Keratinocyte (primary cell): ENCODE measurements around the gene IL36RN.

Source experiments
- EZH2 ChIP-seq: IDR thresholded peaks from one replicate; pipeline ENCODE4 v1.6.1; 2012; ENCODE audit warnings: inconsistent platforms, mild to moderate bottlenecking, low read length, moderate library complexity
- TF ChIP-seq, protein P1 (sequence below), 3 experiments: IDR thresholded peaks in 1 of 3; conservative IDR thresholded peaks in 1 of 3; optimal IDR thresholded peaks in 1 of 3; 2 replicates in 2 of 3; 3 replicates in 1 of 3; pipeline versions ENCODE3 to v1.5.1; 2011; ENCODE audit warnings: low read length in 3 of 3, mild to moderate bottlenecking in 3 of 3, moderate library complexity in 2 of 3, control low read depth in 1 of 3, inconsistent platforms in 1 of 3; ENCODE audit not compliant: insufficient read depth in 2 of 3; ENCODE audit errors: extremely low read depth in 1 of 3

DNA sequence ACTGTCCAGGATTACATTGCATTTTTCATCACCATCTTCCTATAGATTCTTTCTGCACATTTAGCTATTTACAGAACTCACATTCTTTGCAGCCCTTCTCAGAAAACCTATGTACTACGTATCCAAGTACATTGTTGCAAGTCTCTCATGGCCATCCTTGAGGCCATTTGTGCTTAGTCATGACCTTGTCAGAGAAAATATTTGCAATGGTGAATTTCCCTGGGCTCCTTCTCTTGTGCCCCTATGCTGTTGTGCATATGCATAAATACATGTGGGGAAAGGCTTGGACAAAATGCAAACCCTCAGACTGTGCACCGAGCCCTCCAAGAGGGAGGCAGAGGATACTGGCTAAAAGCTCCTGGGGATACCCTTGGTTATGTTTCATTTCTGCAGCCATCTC lies 34.2 kb upstream of the IL36RN start:
- TF ChIP-seq, protein P1, sequence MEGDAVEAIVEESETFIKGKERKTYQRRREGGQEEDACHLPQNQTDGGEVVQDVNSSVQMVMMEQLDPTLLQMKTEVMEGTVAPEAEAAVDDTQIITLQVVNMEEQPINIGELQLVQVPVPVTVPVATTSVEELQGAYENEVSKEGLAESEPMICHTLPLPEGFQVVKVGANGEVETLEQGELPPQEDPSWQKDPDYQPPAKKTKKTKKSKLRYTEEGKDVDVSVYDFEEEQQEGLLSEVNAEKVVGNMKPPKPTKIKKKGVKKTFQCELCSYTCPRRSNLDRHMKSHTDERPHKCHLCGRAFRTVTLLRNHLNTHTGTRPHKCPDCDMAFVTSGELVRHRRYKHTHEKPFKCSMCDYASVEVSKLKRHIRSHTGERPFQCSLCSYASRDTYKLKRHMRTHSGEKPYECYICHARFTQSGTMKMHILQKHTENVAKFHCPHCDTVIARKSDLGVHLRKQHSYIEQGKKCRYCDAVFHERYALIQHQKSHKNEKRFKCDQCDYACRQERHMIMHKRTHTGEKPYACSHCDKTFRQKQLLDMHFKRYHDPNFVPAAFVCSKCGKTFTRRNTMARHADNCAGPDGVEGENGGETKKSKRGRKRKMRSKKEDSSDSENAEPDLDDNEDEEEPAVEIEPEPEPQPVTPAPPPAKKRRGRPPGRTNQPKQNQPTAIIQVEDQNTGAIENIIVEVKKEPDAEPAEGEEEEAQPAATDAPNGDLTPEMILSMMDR (optimal IDR thresholded peaks at IDR 0.05 in 1 of 3, IDR thresholded peaks at IDR 0.05 in 1 of 3, conservative IDR thresholded peaks at IDR 0.05 in 1 of 3; ENCODE audit: extremely low read depth in 1 of 3, insufficient read depth in 2 of 3, low read length in 3 of 3): no peak
- no peak for TF ChIP-seq EZH2
